ENCODE measurements around the gene NTN3.

The NTN3 gene

GRCh38 chr16:2456551-2457153, 14.4 kb upstream of the NTN3 start:
- no peak for TF ChIP-seq CTCF (conservative IDR thresholded peaks at IDR 0.05; ENCODE audit: low read length)
- DNase-seq (ENCODE audit: low read depth): no peak
- no peak overlapping the region for H3K4me3 ChIP-seq (ENCODE audit: low read length)

GRCh38 chr16:2457267-2457666, 13.8 kb upstream of the NTN3 start:
- no peak overlapping the region for H3K4me3 ChIP-seq (ENCODE audit: low read length)
- no peak for TF ChIP-seq CTCF (conservative IDR thresholded peaks at IDR 0.05; ENCODE audit: low read length)
- DNase-seq (ENCODE audit: low read depth): no peak

- no peak overlapping the region for H3K4me3 ChIP-seq (ENCODE audit: low read length)
- TF ChIP-seq CTCF (conservative IDR thresholded peaks at IDR 0.05; ENCODE audit: low read length): no peak
- no peak for DNase-seq (ENCODE audit: low read depth)
Measured at GRCh38 chr16:2457946-2458345, 13.2 kb upstream of the NTN3 start.

GRCh38 chr16:2458887-2459646, 12.0 kb upstream of the NTN3 start:
- no peak for DNase-seq (ENCODE audit: low read depth)
- no peak for TF ChIP-seq CTCF (conservative IDR thresholded peaks at IDR 0.05; ENCODE audit: low read length)
- peak overlapping the region; percentile 70 for H3K4me3 ChIP-seq (ENCODE audit: low read length)

- no peak for TF ChIP-seq CTCF (conservative IDR thresholded peaks at IDR 0.05; ENCODE audit: low read length)
- H3K4me3 ChIP-seq (ENCODE audit: low read length): peak within 1 kb of the TSS; percentile 70
- peak; percentile 88 for DNase-seq (ENCODE audit: low read depth)
Measured at GRCh38 chr16:2459647-2460390, 11.3 kb upstream of the NTN3 start, which contains the start of gene TEDC2. Gene TEDC2 (plus strand): TSS chr16:2460109. CDS start chr16:2460145, 36 bp downstream.

GRCh38 chr16:2460391-2460713, 10.7 kb upstream of the NTN3 start:
- no peak for DNase-seq (ENCODE audit: low read depth)
- peak overlapping the region; percentile 57 for H3K4me3 ChIP-seq (ENCODE audit: low read length)
- no peak for TF ChIP-seq CTCF (conservative IDR thresholded peaks at IDR 0.05; ENCODE audit: low read length)
